Smooth muscle cell (in vitro differentiated cells): Measurements from ENCODE around the gene PCP4L1. TPM values are rescaled to one million over a fixed set of nuclear protein-coding genes. Genes with fewer than 3 reads are reported as not detected.

Experiments used
- DNase-seq: peaks from one replicate; lab custom pipeline; 2025; ENCODE audit not compliant: unreplicated experiment; lab: John Stamatoyannopoulos, UW
- H2AFZ ChIP-seq: fragments of 200-600 bp; sonication (generic); 2 replicates; pipeline ENCODE4 v1.6.0; 2016; ENCODE audit warnings: antibody characterized with exemption, low read depth, mild to moderate bottlenecking
- H3F3A ChIP-seq: fragments of 200-600 bp; sonication (generic); 2 replicates; pipeline ENCODE4 v1.6.0; 2017; ENCODE audit warnings: antibody characterized with exemption, low read depth
- H3K27ac ChIP-seq: fragments of 200-600 bp; sonication (generic); 2 replicates; pipeline ENCODE4 v1.5.1; 2016; ENCODE audit warnings: low read depth, mild to moderate bottlenecking
- H3K27me3 ChIP-seq: fragments of 200-600 bp; sonication (generic); 2 replicates; pipeline ENCODE4 v1.6.1; 2016; ENCODE audit warnings: low read depth, mild to moderate bottlenecking
- H3K36me3 ChIP-seq: fragments of 200-600 bp; sonication (generic); 2 replicates; pipeline ENCODE4 v1.5.1; 2016; ENCODE audit warnings: low read depth
- H3K4me1 ChIP-seq: fragments of 200-600 bp; sonication (generic); 2 replicates; pipeline ENCODE4 v1.5.1; 2016; ENCODE audit warnings: low read depth
- H3K4me2 ChIP-seq: fragments of 200-600 bp; sonication (generic); 2 replicates; pipeline ENCODE4 v1.6.0; 2016; ENCODE audit warnings: mild to moderate bottlenecking
- H3K4me3 ChIP-seq: fragments of 200-600 bp; sonication (generic); 2 replicates; pipeline ENCODE4 v1.5.1; 2016; ENCODE audit warnings: mild to moderate bottlenecking
- H3K79me2 ChIP-seq: fragments of 200-600 bp; sonication (generic); 2 replicates; pipeline ENCODE4 v1.6.0; 2016; ENCODE audit warnings: low read depth, mild to moderate bottlenecking
- H3K9ac ChIP-seq: fragments of 200-600 bp; sonication (generic); 2 replicates; pipeline ENCODE4 v1.6.0; 2016; ENCODE audit warnings: low read depth
- H3K9me3 ChIP-seq: fragments of 200-600 bp; sonication (generic); replicated peaks from 2 replicates; pipeline ENCODE4 v1.5.1; 2016; ENCODE audit warnings: low read depth
- H4K20me1 ChIP-seq: fragments of 200-600 bp; sonication (generic); 2 replicates; pipeline ENCODE4 v1.6.0; 2016; ENCODE audit warnings: low read depth
- CTCF ChIP-seq: fragments of 200-600 bp; sonication (generic); IDR thresholded peaks from 2 replicates; pipeline ENCODE4 v1.5.1; 2017; ENCODE audit warnings: borderline replicate concordance, mild to moderate bottlenecking, antibody characterized with exemption; ENCODE audit not compliant: insufficient read depth, poor library complexity, severe bottlenecking
- WGBS: methylation state at CpG from one replicate; pipeline ENCODE4 v1.1.7; 2016; ENCODE audit warnings: low lambda C conversion rate; 5-methylcytosine and 5-hydroxymethylcytosine counted together
- polyA plus RNA-seq: library from polyadenylated mRNA; unstranded; fragments of >200 nt; fragmentation: Nextera tagmentation; extraction: Ambion mirVana; gene quantifications from 2 replicates; pipeline ENCODE4 v1.2.1, GENCODE V29; 2016
- total RNA-seq: library from RNA; depleted of rRNA; stranded (reverse); fragments of >200 nt; gene quantifications from 2 replicates; pipeline ENCODE4 v1.2.3, GENCODE V29; 2014

The PCP4L1 gene
- total and polyA plus RNA-seq, 2 experiments from 2014 or later = 0.13 TPM; not detected in 1

- Histone ChIP-seq H4K20me1 (no peaks in the 10 kb centered on the region), H3F3A (no peaks in the 10 kb centered on the region), H3K4me3 (no peak overlapping the region), H3K9ac (no peak overlapping the region), H3K4me2 (peak overlapping the region; percentile 52), H2AFZ (no peak overlapping the region), H3K27me3 (peaks cover 32% of the 10 kb centered on the region), H3K27ac (no peak overlapping the region), H3K4me1 (no peaks in the 10 kb centered on the region), H3K36me3 (no peaks in the 10 kb centered on the region), H3K79me2 (no peaks in the 10 kb centered on the region), H3K9me3 (no peaks in the 10 kb centered on the region)
- no peak for TF ChIP-seq CTCF
- no peak for DNase-seq
- 94% methylated on average over 1 of the region's 1 CpG for WGBS
Observed at GRCh38 chr1:161282991-161283390, 24.4 kb downstream of the PCP4L1 start.

- no peak overlapping the region for H3K4me3 ChIP-seq
Observed at GRCh38 chr1:161285113-161285512, 26.6 kb downstream of the PCP4L1 start.

GRCh38 chr1:161285521-161285920 lies 27.0 kb downstream of the PCP4L1 start:
- H3K4me3 ChIP-seq = no peak overlapping the region
- H3F3A ChIP-seq = no peaks in the 10 kb centered on the region
- WGBS = 89% methylated on average over 5 of the region's 5 CpGs
- DNase-seq = no peak
- H3K27me3 ChIP-seq = peaks cover 15% of the 10 kb centered on the region
- no peak overlapping the region for H3K9ac ChIP-seq
- no peaks in the 10 kb centered on the region for H4K20me1 ChIP-seq
- no peak for TF ChIP-seq CTCF
- no peaks in the 10 kb centered on the region for H3K36me3 ChIP-seq
- H2AFZ ChIP-seq = no peak overlapping the region
- H3K4me1 ChIP-seq = no peaks in the 10 kb centered on the region
- H3K4me2 ChIP-seq = no peak overlapping the region
- no peak overlapping the region for H3K27ac ChIP-seq
- no peaks in the 10 kb centered on the region for H3K79me2 ChIP-seq
- H3K9me3 ChIP-seq = no peaks in the 10 kb centered on the region

More at GRCh38 chr1:161285113-161285512, 26.6 kb downstream of the PCP4L1 start:
- 94% methylated on average over 2 of the region's 2 CpGs for WGBS
- no peaks in the 10 kb centered on the region for H3K9me3 ChIP-seq
- no peaks in the 10 kb centered on the region for H3K4me1 ChIP-seq
- peaks cover 15% of the 10 kb centered on the region for H3K27me3 ChIP-seq
- no peak for DNase-seq
- no peak overlapping the region for H3K9ac ChIP-seq
- no peak overlapping the region for H2AFZ ChIP-seq
- no peaks in the 10 kb centered on the region for H4K20me1 ChIP-seq
- no peak overlapping the region for H3K27ac ChIP-seq
- H3K79me2 ChIP-seq = no peaks in the 10 kb centered on the region
- H3K36me3 ChIP-seq = no peaks in the 10 kb centered on the region
- no peaks in the 10 kb centered on the region for H3F3A ChIP-seq
- H3K4me2 ChIP-seq = no peak overlapping the region
- no peak for TF ChIP-seq CTCF

GRCh38 chr1:161287482-161288054 lies 29.0 kb downstream of the PCP4L1 start:
- no peak overlapping the region for H3K27ac ChIP-seq
- no peaks in the 10 kb centered on the region for H3K79me2 ChIP-seq
- TF ChIP-seq CTCF = no peak
- H3K36me3 ChIP-seq = no peaks in the 10 kb centered on the region
- WGBS = 92% methylated on average over 3 of the region's 3 CpGs
- H3K9ac ChIP-seq = no peak overlapping the region
- H3K9me3 ChIP-seq = no peaks in the 10 kb centered on the region
- no peak overlapping the region for H3K4me3 ChIP-seq
- DNase-seq = no peak
- H4K20me1 ChIP-seq = no peaks in the 10 kb centered on the region
- H2AFZ ChIP-seq = no peak overlapping the region
- H3K27me3 ChIP-seq = peaks cover 15% of the 10 kb centered on the region
- no peak overlapping the region for H3K4me2 ChIP-seq
- H3F3A ChIP-seq = no peaks in the 10 kb centered on the region
- no peaks in the 10 kb centered on the region for H3K4me1 ChIP-seq
